Vagina (tissue), 2 donors: ENCODE data around the gene APPBP2. TPM values are rescaled to one million over a fixed set of nuclear protein-coding genes. Genes with fewer than 3 reads are reported as not detected.
"Not testable (repeated sequence)": the region's sequence is repeated elsewhere in the genome, so short reads cannot be mapped to it uniquely, and the experiment has no call there.

ENCODE experiments used
- DNase-seq, 2 donors: peaks; one replicate each; pipeline ENCODE4 v3.0.0-alpha.2; 2017; ENCODE audit errors: extremely low spot score in 2 of 2
- H3K27ac ChIP-seq: fragments of 200-600 bp; sonication (generic); one replicate; pipeline ENCODE4 v1.5.1; 2019
- H3K27me3 ChIP-seq: fragments of 200-600 bp; sonication (generic); one replicate; pipeline ENCODE4 v1.5.1; 2019
- H3K36me3 ChIP-seq, 2 donors: fragments of 200-600 bp; sonication (generic); one replicate each; pipeline ENCODE4 v1.5.1; 2017 to 2019
- H3K4me1 ChIP-seq: fragments of 200-600 bp; sonication (generic); one replicate; pipeline ENCODE4 v1.5.1; 2019
- H3K4me3 ChIP-seq, 2 donors: fragments of 200-600 bp; sonication (generic); 1 replicate in 1 of 2; 2 replicates in 1 of 2; pipeline ENCODE4 v1.5.1; 2016 to 2019
- H3K9me3 ChIP-seq: fragments of 200-600 bp; sonication (generic); one replicate; pipeline ENCODE4 v1.5.1; 2019
- POLR2A ChIP-seq, 2 donors: fragments of 450-650 bp; IDR thresholded peaks; one replicate each; pipeline ENCODE4 v1.6.1; 2017; ENCODE audit warnings: antibody characterized with exemption in 2 of 2, mild to moderate bottlenecking in 2 of 2, moderate library complexity in 2 of 2
- POLR2AphosphoS5 ChIP-seq, 2 donors: sonication (generic); formaldehyde crosslinking; IDR thresholded peaks; one replicate each; pipeline ENCODE4 v1.9.0; 2017; ENCODE audit warnings: antibody characterized with exemption in 2 of 2, mild to moderate bottlenecking in 2 of 2, low read depth in 1 of 2; ENCODE audit not compliant: insufficient read depth in 1 of 2
- intact Hi-C: fragments of 100-400 bp; cut with DNase I; formaldehyde crosslinking; loops from one replicate; pipeline ENCODE4 v1.15.1; 2023
- total RNA-seq: library from RNA; depleted of rRNA; stranded (reverse); fragments of >200 nt; gene quantifications from one replicate; pipeline ENCODE4 v1.2.3, GENCODE V29; 2016
- TF ChIP-seq, protein P1 (sequence below), 3 experiments: fragments of 450-650 bp in 2 of 3; fragments of 200-600 bp in 1 of 3; sonication (generic) in 1 of 3; IDR thresholded peaks; one replicate each; pipeline ENCODE4 v1.5.1; 2017 to 2019; ENCODE audit warnings: antibody characterized with exemption in 3 of 3, mild to moderate bottlenecking in 2 of 3, moderate library complexity in 2 of 3

The APPBP2 gene
- total RNA-seq, 1 donor from 2014 or later, result 23.6 TPM

DNA sequence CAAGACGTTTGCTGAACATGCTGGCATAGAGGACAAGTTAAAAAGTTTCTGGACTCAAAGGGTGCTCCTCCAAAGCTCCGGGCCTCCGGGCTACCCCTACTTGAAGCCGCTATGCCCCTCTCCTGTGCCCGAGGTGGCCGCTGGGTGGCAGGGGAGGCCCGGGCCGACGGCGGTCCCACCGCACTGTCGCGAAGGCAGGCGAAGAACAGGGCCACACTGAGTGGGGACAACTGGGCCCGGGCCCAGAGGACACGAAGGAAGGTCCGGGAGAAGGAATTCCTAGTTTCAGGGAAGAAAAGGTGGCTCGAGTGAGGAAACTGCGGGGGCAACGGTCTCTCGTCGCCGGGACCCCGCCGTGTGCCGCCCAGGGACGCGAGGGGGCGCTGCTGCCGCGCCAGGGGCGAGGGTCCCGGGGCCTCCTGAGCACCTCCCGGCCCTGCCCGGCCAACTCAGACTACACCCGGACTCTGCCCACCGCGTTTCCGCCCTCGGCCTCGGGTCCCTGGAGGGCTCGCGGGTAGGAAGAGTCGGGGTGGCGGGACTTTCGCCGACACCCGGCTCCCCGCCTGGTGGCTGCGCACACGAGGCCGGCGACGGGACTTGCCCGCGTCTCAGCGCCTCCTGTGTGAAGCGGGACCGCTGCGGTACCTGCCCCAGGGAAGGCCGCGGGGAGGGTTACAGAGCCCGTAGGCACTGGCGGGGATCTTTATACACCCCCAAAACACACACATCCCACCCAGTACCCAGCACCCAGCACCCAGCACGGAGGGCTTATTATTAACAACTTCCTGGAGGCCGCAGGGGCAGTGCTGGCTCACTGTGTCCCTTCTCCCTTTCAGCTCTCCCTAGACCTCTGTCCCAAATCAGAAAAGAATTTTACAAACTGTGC, 104.5 kb downstream of the APPBP2 start:
- DNase-seq, result no peak
- Histone ChIP-seq H3K36me3 (no peaks in the 10 kb centered on the region), H3K27me3 (no peaks in the 10 kb centered on the region), H3K4me3 (peak overlapping the region; percentile 45 to 48), H3K9me3 (no peaks in the 10 kb centered on the region), H3K4me1 (peaks cover 12% of the 10 kb centered on the region), H3K27ac (peak overlapping the region; percentile 42)
- intact Hi-C loops, result loop anchor here (10.0 kb wide), 1 partner anchor 213 kb away; no protein-coding TSS in a partner anchor
- peak in 1 of 2 donors; percentile 45 for TF ChIP-seq POLR2AphosphoS5 (IDR thresholded peaks at IDR 0.05; ENCODE audit: insufficient read depth in 1 of 2, low read depth in 1 of 2)
- TF ChIP-seq, protein P1, sequence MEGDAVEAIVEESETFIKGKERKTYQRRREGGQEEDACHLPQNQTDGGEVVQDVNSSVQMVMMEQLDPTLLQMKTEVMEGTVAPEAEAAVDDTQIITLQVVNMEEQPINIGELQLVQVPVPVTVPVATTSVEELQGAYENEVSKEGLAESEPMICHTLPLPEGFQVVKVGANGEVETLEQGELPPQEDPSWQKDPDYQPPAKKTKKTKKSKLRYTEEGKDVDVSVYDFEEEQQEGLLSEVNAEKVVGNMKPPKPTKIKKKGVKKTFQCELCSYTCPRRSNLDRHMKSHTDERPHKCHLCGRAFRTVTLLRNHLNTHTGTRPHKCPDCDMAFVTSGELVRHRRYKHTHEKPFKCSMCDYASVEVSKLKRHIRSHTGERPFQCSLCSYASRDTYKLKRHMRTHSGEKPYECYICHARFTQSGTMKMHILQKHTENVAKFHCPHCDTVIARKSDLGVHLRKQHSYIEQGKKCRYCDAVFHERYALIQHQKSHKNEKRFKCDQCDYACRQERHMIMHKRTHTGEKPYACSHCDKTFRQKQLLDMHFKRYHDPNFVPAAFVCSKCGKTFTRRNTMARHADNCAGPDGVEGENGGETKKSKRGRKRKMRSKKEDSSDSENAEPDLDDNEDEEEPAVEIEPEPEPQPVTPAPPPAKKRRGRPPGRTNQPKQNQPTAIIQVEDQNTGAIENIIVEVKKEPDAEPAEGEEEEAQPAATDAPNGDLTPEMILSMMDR (IDR thresholded peaks at IDR 0.05), result peak; percentile 91 to 100 (median 91)
- TF ChIP-seq POLR2A (IDR thresholded peaks at IDR 0.05), result no peak

DNA sequence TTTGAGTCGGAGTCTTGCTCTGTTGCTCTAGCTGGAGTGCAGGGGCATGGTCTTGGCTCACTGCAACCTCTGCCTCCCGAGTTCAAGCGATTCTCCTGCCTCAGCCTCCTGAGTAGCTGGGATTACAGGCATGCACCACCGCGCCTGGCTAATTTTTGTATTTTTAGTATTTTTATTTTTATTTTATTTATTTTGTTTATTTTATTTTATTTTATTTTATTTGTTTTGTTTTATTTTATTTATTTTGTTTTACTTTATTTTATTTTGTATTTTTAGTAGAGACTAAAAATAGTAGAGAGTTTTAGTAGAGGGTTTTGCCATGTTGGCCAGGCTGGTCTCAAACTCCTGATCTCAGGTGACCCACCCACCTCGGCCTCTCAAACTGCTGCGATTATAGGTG, 106.2 kb downstream of the APPBP2 start:
- intact Hi-C loops, result loop anchor here (10.0 kb wide), 1 partner anchor 215 kb away; no protein-coding TSS in a partner anchor

DNA sequence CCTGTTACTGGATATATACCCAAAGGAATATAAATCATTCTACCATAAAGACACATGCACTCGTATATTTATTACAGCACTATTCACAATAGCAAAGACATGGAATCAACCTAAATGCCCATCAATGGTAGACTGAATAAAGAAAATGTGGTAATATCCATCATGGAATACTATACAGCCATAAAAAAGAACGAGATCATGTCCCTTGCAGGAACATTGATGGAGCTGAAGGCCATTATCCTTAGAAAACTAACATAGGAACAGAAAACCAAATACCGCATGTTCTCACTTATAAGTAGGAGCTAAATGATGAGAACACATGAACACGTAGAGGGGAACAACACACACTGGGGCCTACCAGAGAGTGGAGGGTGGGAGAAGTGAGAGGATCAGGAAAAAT, 107.0 kb downstream of the APPBP2 start:
- H3K27me3 ChIP-seq, H3K36me3 ChIP-seq, intact Hi-C loops, DNase-seq, H3K9me3 ChIP-seq, H3K4me3 ChIP-seq, H3K27ac ChIP-seq: not testable (repeated sequence)
- H3K4me1 ChIP-seq, result peaks cover 12% of the 10 kb centered on the region

More for the DNA sequence above, 106.2 kb downstream of the APPBP2 start:
- H3K4me1 ChIP-seq, result peaks cover 12% of the 10 kb centered on the region
- not testable (repeated sequence) for H3K4me3 ChIP-seq, H3K36me3 ChIP-seq, DNase-seq, H3K9me3 ChIP-seq, H3K27ac ChIP-seq, H3K27me3 ChIP-seq

DNA sequence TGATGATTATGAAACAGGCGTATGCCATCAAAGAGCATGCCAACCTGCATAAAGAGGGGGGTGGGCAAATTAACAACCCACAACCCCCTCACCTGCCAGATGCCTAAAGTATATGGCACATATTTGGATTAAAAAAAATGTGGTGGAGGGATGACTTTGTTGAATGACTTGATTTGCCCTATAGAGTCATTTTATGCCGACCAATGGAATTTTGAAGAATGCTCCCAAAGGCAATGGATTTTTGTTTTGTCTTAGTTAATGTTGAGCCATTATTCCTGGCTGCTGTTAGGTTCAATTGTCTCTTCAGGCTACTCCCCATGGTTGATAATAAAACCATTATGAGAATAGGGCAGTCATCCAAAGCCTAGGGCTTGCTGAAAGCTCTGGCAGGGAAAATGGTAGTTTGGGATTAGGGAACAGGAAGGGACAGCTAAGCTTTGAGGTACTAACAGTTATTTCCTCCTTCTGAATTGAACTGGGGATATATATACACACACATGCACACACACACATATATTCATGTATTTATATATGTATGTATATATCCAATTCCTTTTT, 109.6 kb downstream of the APPBP2 start:
- Histone ChIP-seq H3K9me3 (no peaks in the 10 kb centered on the region), H3K27me3 (no peaks in the 10 kb centered on the region), H3K4me1 (peaks cover 7% of the 10 kb centered on the region), H3K4me3 (no peak overlapping the region), H3K27ac (no peak overlapping the region), H3K36me3 (no peaks in the 10 kb centered on the region)
- intact Hi-C loops, result no loop called here
- no peak for DNase-seq
- TF ChIP-seq, protein P1 (IDR thresholded peaks at IDR 0.05), result no peak
- TF ChIP-seq POLR2AphosphoS5 (IDR thresholded peaks at IDR 0.05; ENCODE audit: insufficient read depth in 1 of 2, low read depth in 1 of 2), result no peak
- TF ChIP-seq POLR2A (IDR thresholded peaks at IDR 0.05), result no peak

DNA sequence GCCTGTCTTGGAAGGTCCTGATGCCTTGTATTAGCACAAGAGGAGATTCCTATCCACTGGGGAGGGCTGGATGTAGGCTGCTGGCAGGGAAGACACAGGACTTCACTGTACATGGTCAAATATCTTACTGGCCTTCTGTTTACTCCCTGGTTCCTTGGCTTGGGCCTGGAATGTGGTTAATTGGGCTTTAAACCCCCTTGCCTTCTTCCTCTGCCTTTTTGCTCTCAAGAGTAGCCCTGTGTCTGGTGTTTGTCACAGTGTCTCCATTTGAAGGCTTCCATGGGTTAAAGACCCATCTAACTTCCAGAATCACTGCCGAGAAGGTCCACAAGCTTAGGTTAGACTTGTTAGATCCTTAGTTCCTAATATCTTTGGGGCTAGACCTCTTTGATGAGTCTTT, 110.9 kb downstream of the APPBP2 start:
- Histone ChIP-seq H3K27me3 (no peaks in the 10 kb centered on the region), H3K9me3 (no peaks in the 10 kb centered on the region), H3K36me3 (no peaks in the 10 kb centered on the region), H3K27ac (no peak overlapping the region), H3K4me3 (no peak overlapping the region), H3K4me1 (no peaks in the 10 kb centered on the region)
- intact Hi-C loops, result no loop called here
- TF ChIP-seq POLR2AphosphoS5 (IDR thresholded peaks at IDR 0.05; ENCODE audit: insufficient read depth in 1 of 2, low read depth in 1 of 2), result no peak
- no peak for TF ChIP-seq POLR2A (IDR thresholded peaks at IDR 0.05)
- TF ChIP-seq, protein P1 (IDR thresholded peaks at IDR 0.05), result no peak
- DNase-seq, result no peak

DNA sequence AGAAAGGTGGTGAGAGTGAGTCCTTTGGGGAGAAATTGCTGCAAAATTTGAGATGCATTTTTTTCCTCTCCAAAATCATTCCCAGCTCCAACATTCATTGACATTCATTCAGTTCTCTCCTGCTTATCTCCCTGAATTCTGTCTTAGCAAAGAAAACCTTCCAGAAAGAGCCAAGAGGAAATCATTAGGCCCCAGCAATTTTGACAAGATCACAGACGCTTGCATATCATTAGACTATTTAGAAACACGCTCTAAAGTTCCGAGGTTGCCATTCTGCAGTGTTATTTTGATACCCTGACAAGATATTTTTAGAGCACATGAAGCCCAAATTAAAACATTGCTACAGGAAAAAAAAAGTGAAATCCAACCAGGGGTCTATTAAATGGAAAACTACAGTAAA, 113.3 kb downstream of the APPBP2 start:
- no peak overlapping the region for H3K27ac ChIP-seq
- TF ChIP-seq, protein P1 (IDR thresholded peaks at IDR 0.05), result no peak
- no peaks in the 10 kb centered on the region for H3K36me3 ChIP-seq
- no peak for DNase-seq
- H3K27me3 ChIP-seq, result no peaks in the 10 kb centered on the region
- no peak overlapping the region for H3K4me3 ChIP-seq
- H3K9me3 ChIP-seq, result no peaks in the 10 kb centered on the region
- intact Hi-C loops, result no loop called here
- no peaks in the 10 kb centered on the region for H3K4me1 ChIP-seq
